Measurements from ENCODE around the gene CD101.
A peak's percentile ranks its signal among the peaks of the same experiment; 100 is the strongest.

The CD101 gene

GRCh38 chr1:116986421-116987255, 14.9 kb upstream of the CD101 start:
- no peak for DNase-seq (ENCODE audit: low read depth)

DNA sequence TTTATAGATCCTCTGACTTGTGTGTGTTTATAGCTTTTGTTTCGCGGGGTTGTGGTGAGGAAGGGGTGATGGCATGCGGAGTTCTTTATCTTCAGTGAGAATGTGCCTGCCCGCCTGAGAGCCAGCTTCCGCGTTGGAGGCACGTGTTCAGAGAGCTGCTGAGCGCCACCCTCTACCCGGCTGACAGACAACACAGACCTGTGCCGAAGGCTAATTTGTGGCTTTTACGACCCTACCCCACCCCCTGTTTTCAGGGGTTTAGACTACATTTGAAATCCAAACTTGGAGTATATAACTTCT, 14.4 kb upstream of the CD101 start:
- DNase-seq (ENCODE audit: low read depth), result peak; percentile 15

GRCh38 chr1:116988248-116988647, 13.3 kb upstream of the CD101 start:
- DNase-seq (ENCODE audit: low read depth), result no peak

- no peak for DNase-seq (ENCODE audit: low read depth)
These were observed 12.7 kb upstream of the CD101 start for GRCh38 chr1:116988908-116989307.

DNA sequence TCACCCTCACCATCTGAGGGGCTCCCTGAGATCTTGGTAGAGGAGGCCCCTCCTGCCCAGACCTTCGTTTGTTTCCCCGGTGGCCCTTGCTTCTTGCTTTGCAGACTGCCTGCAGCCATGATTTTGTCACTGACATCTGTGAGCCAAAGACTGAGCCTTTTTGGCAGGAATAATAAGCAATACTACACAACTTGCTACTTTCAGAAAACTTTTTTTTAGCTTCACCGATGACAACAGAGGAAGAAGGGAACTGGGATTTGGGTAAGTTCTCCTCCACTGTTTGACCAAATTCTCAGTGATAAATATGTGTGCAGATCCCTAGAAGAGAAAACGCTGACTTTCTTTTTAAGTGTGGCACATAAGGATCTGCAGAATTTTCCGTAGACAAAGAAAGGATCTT, 11.7 kb upstream of the CD101 start:
- no peak for DNase-seq (ENCODE audit: low read depth)

- no peak for DNase-seq (ENCODE audit: low read depth)
These were observed 10.9 kb upstream of the CD101 start for GRCh38 chr1:116990612-116991151.

DNA sequence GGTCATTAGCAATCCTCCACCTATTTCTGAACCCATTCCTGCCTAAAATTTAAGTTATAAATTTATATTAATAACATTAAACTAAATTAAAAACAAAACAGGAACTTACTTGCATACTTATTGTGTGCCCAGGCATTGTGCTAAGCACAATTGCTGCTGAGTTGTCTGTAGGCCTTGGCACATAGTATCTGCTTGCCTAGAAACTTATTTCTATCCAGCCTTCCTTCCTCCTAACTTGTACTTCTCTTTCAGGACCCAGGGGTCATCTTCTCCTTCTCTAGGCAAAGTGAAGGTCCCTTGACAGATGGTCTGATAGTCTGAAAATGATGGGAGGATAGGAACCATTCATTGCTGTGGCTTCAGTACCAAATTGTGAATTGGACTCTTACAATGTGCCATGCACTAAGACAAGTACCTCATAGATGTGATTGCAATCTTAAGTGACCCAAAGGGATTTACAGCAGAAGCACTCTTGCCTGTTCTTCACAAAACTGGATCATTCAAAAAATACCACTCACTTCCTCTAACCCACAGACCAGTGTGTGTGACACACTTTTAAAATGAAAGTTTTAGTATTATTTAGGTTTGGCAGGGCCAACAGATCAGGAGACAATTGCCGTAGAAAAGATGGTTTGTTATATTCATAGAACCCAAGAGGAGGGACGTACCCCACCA, 10.3 kb upstream of the CD101 start:
- DNase-seq (ENCODE audit: low read depth), result no peak

DNA sequence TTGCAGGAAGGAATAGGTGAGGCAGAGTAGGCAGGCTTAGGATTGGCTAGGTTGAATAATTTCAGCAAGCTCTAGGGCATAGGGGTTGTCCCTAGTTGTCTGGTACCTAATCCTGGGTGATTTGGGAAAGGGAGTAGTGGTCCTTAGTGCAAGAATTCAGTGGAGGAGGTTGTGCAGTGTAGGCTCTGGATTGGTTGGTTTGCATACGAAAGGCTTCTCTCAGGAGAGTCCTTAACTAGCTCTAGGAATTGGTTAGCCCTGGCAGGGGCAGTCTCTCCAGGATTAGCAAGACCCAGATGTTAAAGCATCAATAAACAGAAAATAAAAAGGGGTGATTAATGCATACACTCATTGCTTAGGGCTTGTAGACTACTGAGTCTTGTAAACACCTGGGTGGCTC, 9.6 kb upstream of the CD101 start:
- no peak for DNase-seq (ENCODE audit: low read depth)

- DNase-seq (ENCODE audit: low read depth), result no peak
These were observed 8.3 kb upstream of the CD101 start for GRCh38 chr1:116993286-116993685.

DNA sequence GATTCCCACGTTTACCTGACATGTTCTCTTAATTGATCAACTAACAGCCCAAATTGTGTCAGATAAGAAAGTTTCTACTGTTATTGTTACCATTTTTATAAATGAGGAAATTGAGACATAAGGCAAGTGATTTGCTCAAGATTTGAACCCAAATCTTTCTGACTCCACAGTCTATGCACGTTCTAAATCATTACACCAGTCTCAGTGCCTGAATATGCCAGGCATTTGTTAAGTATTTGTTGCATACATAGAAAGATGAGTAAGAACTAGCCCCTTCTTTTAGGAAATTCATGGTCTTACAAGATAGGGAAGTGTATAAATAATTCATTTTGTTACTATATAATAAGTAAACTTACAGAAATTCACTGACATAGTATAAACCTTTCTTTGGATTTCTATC, 7.1 kb upstream of the CD101 start:
- DNase-seq (ENCODE audit: low read depth), result no peak

- no peak for DNase-seq (ENCODE audit: low read depth)
These were observed 4.5 kb upstream of the CD101 start for GRCh38 chr1:116997066-116997465.

DNA sequence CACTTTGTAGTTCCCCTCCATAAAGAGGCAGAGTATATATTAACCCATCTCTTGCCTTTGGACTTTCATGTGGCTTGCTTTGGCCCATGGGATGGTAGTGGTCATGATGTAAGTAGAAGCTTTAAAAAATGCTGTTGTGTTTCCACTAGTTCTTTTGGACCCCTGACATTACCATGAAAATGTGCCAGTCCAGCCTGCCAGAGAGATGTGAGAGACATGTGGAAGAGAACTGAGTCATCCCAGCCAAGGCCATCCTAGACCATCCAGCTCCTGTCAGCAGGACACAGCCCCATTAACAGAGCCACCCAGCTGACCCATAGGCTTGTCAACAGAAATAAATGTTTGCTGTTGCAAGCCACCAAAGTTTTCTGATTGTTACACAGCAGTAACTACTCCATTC, 3.9 kb upstream of the CD101 start:
- DNase-seq (ENCODE audit: low read depth), result no peak

DNA sequence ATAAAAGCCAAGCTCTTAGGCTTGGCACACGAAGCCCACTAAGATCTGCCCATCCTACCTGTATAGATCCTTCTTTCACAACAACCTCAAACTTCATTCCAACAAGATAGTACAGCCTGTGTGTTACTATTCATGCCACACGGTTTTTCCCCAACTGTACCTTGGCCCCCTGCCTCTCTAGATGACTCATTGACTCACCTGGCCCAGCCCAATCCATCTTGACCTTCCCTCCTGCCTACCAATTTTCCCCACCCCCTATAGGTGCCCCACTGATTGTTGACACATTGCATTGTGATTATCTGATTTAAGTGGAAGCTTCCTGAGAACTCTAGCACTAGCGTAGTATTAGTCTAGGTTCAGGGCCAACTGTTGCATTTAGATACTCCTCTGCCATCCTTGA, 2.0 kb upstream of the CD101 start:
- DNase-seq (ENCODE audit: low read depth), result no peak

DNA sequence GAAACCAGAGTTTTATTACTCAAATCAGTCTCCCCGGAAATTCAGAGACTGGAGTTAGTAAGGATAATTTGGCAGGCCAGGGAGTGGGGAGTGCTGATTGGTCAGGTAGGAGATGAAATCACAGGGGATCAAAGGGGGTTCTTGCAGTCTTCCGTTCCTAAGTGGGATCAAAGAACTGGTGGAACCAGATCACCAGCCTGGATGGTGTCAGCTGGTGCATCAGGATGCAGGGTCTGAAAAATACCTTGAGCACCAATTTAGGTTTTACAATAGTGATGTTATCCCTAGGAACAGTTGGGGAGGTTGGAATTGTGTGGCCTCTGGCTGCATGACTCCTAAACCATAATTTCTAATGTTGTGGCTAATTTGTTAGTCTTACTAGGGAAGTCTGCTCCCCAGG, 1.4 kb upstream of the CD101 start:
- DNase-seq (ENCODE audit: low read depth), result no peak

- DNase-seq (ENCODE audit: low read depth), result no peak
These were observed 1.8 kb downstream of the CD101 start for GRCh38 chr1:117003223-117003875.

DNA sequence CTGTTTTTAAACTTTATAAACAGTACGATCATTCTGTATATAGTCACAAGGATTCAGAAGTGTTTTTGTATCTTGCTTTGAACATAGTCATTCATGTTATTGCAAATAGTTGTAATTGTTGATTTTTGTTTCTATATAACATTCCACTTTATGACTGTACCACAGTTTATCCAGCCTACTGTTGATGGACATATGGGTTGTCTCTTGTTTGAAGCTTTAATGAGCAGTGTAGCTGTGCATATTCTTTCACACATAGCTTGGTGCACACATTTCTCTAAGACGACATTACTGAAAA, 6.1 kb downstream of the CD101 start:
- no peak for DNase-seq (ENCODE audit: low read depth)

DNA sequence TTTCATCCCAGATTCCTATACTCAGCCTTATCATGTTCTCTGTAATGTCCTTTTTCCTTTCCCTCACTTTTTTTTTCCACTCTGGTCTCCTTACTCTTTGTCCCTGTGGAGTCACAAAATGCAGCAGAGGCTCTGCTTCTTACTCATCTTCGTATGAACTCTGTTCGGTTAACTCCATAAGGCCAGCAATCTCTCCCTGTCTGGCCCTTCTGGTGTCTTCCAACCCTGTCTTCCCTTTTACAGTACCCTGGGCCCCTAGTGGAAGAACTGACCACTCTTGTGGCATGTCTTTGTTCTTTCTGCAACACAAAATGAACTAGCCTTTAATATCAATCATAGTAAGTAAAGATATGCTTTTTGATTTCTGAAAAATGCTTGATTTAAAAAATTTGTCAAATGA, 7.1 kb downstream of the CD101 start:
- DNase-seq (ENCODE audit: low read depth), result no peak

- no peak for DNase-seq (ENCODE audit: low read depth)
These were observed 7.6 kb downstream of the CD101 start for GRCh38 chr1:117009132-117009531.

DNA sequence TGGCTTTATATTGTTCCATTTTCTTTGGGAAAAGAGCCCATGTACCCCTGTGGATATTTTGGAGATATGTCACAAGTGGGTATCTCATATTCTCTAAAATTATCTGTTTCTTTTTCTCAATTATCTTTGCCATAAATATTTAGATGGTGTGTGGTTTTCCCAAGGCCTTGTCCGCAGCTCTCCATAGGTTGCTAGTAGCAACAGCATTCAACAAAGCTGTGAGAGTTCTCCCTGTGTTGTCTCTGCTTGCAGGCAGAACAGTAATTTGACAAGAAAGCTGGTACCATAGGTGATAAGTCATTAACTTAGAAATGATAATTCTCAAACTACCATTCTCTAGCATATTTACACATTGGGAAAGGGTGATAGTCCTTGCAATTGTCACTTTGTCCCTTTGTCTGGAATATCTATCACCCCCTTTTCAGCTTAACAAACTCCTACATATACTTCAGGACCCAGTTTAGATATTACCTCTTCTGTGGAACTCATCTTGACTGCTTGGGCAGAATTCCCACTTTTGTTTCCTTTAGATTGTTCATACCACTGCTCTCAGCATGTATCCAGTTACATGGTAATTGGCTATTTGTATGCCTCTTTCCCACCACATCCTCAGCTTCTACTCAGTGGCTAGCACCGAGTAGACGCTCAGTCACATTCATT, 8.9 kb downstream of the CD101 start:
- DNase-seq (ENCODE audit: low read depth), result no peak

DNA sequence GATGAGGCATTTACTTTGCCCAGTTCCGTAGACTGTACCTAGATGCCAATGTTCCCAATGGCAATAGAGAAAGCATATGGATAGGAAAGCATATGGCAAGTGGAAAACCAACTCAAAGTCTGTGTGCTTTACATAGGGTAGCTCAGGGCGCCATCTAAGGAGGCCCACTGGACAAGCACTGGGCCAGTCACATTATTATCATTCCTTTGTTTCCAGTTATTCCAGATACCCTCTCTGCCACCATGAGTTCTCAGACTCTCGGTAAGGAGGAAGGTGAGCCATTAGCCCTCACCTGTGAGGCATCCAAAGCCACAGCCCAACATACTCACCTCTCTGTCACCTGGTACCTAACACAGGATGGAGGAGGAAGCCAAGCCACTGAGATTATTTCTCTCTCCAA, 9.8 kb downstream of the CD101 start:
- DNase-seq (ENCODE audit: low read depth), result no peak

DNA sequence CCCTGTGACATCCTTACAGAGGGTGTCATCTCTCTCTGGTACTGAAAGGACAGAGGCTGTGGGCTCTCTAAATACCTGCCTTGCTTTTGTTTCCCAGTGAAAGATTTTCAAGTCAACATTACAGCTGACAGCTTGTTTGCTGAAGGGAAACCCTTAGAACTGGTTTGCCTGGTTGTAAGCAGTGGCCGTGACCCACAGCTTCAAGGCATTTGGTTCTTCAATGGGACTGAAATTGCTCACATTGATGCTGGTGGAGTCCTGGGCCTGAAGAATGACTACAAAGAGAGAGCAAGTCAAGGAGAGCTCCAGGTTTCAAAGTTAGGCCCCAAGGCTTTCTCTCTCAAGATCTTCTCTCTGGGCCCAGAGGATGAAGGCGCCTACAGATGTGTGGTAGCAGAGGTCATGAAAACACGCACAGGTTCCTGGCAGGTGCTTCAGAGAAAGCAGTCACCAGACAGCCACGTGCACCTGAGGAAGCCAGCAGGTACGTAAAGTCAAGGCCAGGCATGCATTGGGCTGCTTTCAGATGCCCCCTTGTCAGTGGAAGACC, 11.8 kb downstream of the CD101 start:
- no peak for DNase-seq (ENCODE audit: low read depth)

GRCh38 chr1:117014209-117014608, 12.6 kb downstream of the CD101 start:
- no peak for DNase-seq (ENCODE audit: low read depth)

DNA sequence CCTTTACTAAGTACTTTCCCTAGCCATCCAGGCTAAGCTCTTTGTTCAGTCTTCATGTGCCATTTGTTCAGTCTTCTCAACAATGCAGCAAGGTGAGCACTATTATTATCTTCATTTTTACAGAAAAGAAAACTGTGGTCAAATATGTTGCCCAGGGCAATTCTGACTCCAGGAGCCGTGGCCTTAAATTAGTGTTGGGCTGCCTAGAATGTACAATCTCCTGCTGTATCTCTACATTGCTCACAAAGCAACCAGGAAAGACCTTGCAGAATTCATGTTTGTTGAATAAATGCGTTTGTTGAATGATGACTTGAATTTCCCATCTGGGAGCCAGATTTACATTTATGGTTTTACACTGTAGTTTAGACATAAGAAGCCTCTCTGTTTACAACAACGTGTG, 14.2 kb downstream of the CD101 start:
- no peak for DNase-seq (ENCODE audit: low read depth)
